DND-41 (cell line): ENCODE data around the gene SNRNP200.
"Not testable (repeated sequence)": the region's sequence is repeated elsewhere in the genome, so short reads cannot be mapped to it uniquely, and the experiment has no call there.

Source experiments
- ATAC-seq: fragments of 200-7000 bp; cut with Tn5 transposase; 3 replicates; pipeline ENCODE4 v1.9.1; 2021; ENCODE audit warnings: low read depth; ENCODE audit not compliant: insufficient read depth
- DNase-seq: peaks from one replicate; pipeline ENCODE4 v3.0.0-alpha.2; 2020
- H2AFZ ChIP-seq: 2 replicates; pipeline ENCODE4 v1.6.0; 2012; ENCODE audit warnings: low read depth, low read length
- H3K27ac ChIP-seq: 2 replicates; pipeline ENCODE4 v1.5.1; 2012; ENCODE audit warnings: low read length, inconsistent platforms
- H3K27me3 ChIP-seq: fragments of 200-600 bp; sonication (generic); 2 replicates; pipeline ENCODE4 v1.6.0; 2012; ENCODE audit warnings: low read length, mild to moderate bottlenecking, inconsistent platforms; ENCODE audit not compliant: insufficient read depth, poor library complexity
- H3K36me3 ChIP-seq: 2 replicates; pipeline ENCODE4 v1.5.1; 2012; ENCODE audit warnings: low read length, inconsistent platforms; ENCODE audit not compliant: insufficient read depth
- H3K4me1 ChIP-seq: 2 replicates; pipeline ENCODE4 v1.5.1; 2012; ENCODE audit warnings: mild to moderate bottlenecking, low read length; ENCODE audit not compliant: insufficient read depth
- H3K4me2 ChIP-seq: 2 replicates; pipeline ENCODE4 v1.6.0; 2012; ENCODE audit warnings: mild to moderate bottlenecking, moderate library complexity, low read length, inconsistent platforms; ENCODE audit not compliant: insufficient read depth
- H3K4me3 ChIP-seq, 2 experiments: fragments of 200-600 bp in 1 of 2; shearing (Covaris generic) in 1 of 2; 2 replicates each; pipeline ENCODE4 v1.5.1; 2012 to 2016; ENCODE audit warnings: inconsistent platforms in 2 of 2, low read length in 2 of 2, mild to moderate bottlenecking in 2 of 2, low read depth in 1 of 2, moderate library complexity in 1 of 2
- H3K79me2 ChIP-seq: 2 replicates; pipeline ENCODE4 v1.6.0; 2012; ENCODE audit warnings: low read length, inconsistent platforms; ENCODE audit not compliant: insufficient read depth
- H3K9ac ChIP-seq: 2 replicates; pipeline ENCODE4 v1.6.0; 2012; ENCODE audit warnings: low read depth, mild to moderate bottlenecking, inconsistent platforms, low read length, moderate library complexity
- H3K9me3 ChIP-seq: 2 replicates; pipeline ENCODE4 v1.5.1; 2012; ENCODE audit warnings: low read length, moderate library complexity, mild to moderate bottlenecking, inconsistent platforms; ENCODE audit not compliant: insufficient read depth, severe bottlenecking
- H4K20me1 ChIP-seq: 2 replicates; pipeline ENCODE4 v1.6.0; 2012; ENCODE audit warnings: low read length; ENCODE audit not compliant: insufficient read depth
- CTCF ChIP-seq: IDR thresholded peaks from 2 replicates; pipeline ENCODE4 v1.5.1; 2012; ENCODE audit warnings: borderline replicate concordance, low read length, moderate library complexity, mild to moderate bottlenecking; ENCODE audit not compliant: poor library complexity, severe bottlenecking; ENCODE audit errors: extremely low read depth
- EZH2 ChIP-seq: IDR thresholded peaks from 3 replicates; pipeline ENCODE4 v1.6.1; 2012; ENCODE audit warnings: borderline replicate concordance, low read depth, mild to moderate bottlenecking, moderate library complexity, low read length, inconsistent platforms; ENCODE audit not compliant: severe bottlenecking

SNRNP200 gene

GRCh38 chr2:96258166-96259022 lies 47.0 kb downstream of the SNRNP200 start:
- H3K79me2 ChIP-seq = peaks cover 59% of the 10 kb centered on the region
- H3K36me3 ChIP-seq = peaks cover 65% of the 10 kb centered on the region
- no peak overlapping the region for H3K4me3 ChIP-seq
- H3K4me1 ChIP-seq = peaks cover under 1% of the 10 kb centered on the region; the same call in 1 of the 2 replicates
- DNase-seq = no peak
- no peak for ATAC-seq
- H3K27me3 ChIP-seq = no peaks in the 10 kb centered on the region
- H3K4me2 ChIP-seq = no peak overlapping the region
- peaks cover 33% of the 10 kb centered on the region for H4K20me1 ChIP-seq
- no peak for TF ChIP-seq CTCF
- no peak for TF ChIP-seq EZH2
- H2AFZ ChIP-seq = no peak overlapping the region
- H3K27ac ChIP-seq = no peak overlapping the region
- no peak overlapping the region for H3K9ac ChIP-seq
- H3K9me3 ChIP-seq = no peaks in the 10 kb centered on the region

- ATAC-seq, H2AFZ ChIP-seq, H3K9ac ChIP-seq, H3K9me3 ChIP-seq, H3K4me3 ChIP-seq, DNase-seq, H3K27ac ChIP-seq, H3K4me1 ChIP-seq, H3K27me3 ChIP-seq, H3K4me2 ChIP-seq: not testable (repeated sequence)
- peaks cover 55% of the 10 kb centered on the region for H3K79me2 ChIP-seq
- H3K36me3 ChIP-seq = peaks cover 70% of the 10 kb centered on the region
- peaks cover 33% of the 10 kb centered on the region for H4K20me1 ChIP-seq
These were observed 47.6 kb downstream of the SNRNP200 start for GRCh38 chr2:96257744-96258143.

GRCh38 chr2:96256611-96257113 lies 48.7 kb downstream of the SNRNP200 start:
- peaks cover 78% of the 10 kb centered on the region for H3K36me3 ChIP-seq
- no peak for TF ChIP-seq EZH2
- no peak for TF ChIP-seq CTCF
- no peaks in the 10 kb centered on the region for H3K4me1 ChIP-seq
- no peak overlapping the region for H3K4me3 ChIP-seq
- H2AFZ ChIP-seq = no peak overlapping the region
- H3K27me3 ChIP-seq = no peaks in the 10 kb centered on the region
- H3K27ac ChIP-seq = no peak overlapping the region
- no peak overlapping the region for H3K4me2 ChIP-seq
- no peak overlapping the region for H3K9ac ChIP-seq
- H3K9me3 ChIP-seq = no peaks in the 10 kb centered on the region
- H4K20me1 ChIP-seq = peaks cover 33% of the 10 kb centered on the region
- DNase-seq (no peak), ATAC-seq (no peak)
- H3K79me2 ChIP-seq = peaks cover 44% of the 10 kb centered on the region

GRCh38 chr2:96254571-96254970 lies 50.8 kb downstream of the SNRNP200 start:
- Histone ChIP-seq H3K4me1 (no peaks in the 10 kb centered on the region), H3K27me3 (no peaks in the 10 kb centered on the region), H3K4me3 (no peak overlapping the region), H3K9me3 (no peaks in the 10 kb centered on the region), H3K27ac (no peak overlapping the region), H2AFZ (no peak overlapping the region), H3K79me2 (peaks cover 24% of the 10 kb centered on the region), H4K20me1 (peaks cover 18% of the 10 kb centered on the region), H3K4me2 (no peak overlapping the region), H3K9ac (no peak overlapping the region), H3K36me3 (peaks cover 66% of the 10 kb centered on the region)
- TF ChIP-seq EZH2 (no peak), CTCF (no peak)
- DNase-seq = no peak
- ATAC-seq = no peak
